ENCODE results near the gene FGF1.

Gene FGF1

GRCh38 chr5:142685418-142686209 lies at the start of gene FGF1:
TSS of gene FGF1 (minus strand) at chr5:142686090. CDS start at chr5:142614127, 71,963 bp downstream.
- intact Hi-C loops (cut with DNase I): no loop called here
- DNase-seq: peak; percentile 48 to 93 (median 64)

GRCh38 chr5:142727735-142728047 lies 41.8 kb upstream of the FGF1 start:
- no peak for DNase-seq
- intact Hi-C loops (cut with DNase I): no loop called here

GRCh38 chr5:142726188-142726731 lies 40.4 kb upstream of the FGF1 start:
- intact Hi-C loops (cut with DNase I): no loop called here
- DNase-seq: no peak

- no peak for DNase-seq
- intact Hi-C loops (cut with DNase I): no loop called here
Observed at GRCh38 chr5:142725231-142726187, 39.6 kb upstream of the FGF1 start.

- intact Hi-C loops (cut with DNase I): no loop called here
- no peak for DNase-seq
Observed at GRCh38 chr5:142724821-142725220, 38.9 kb upstream of the FGF1 start.

GRCh38 chr5:142722896-142723295 lies 37.0 kb upstream of the FGF1 start:
- intact Hi-C loops (cut with DNase I): no loop called here
- no peak for DNase-seq

GRCh38 chr5:142722146-142722545 lies 36.3 kb upstream of the FGF1 start:
- DNase-seq: no peak
- intact Hi-C loops (cut with DNase I): no loop called here

- DNase-seq: peak in 6 of 10 donors; percentile 37 to 90 (median 73)
- intact Hi-C loops (cut with DNase I): no loop called here
Observed at GRCh38 chr5:142720641-142721271, 34.9 kb upstream of the FGF1 start.

GRCh38 chr5:142719836-142720370 lies 34.0 kb upstream of the FGF1 start:
- intact Hi-C loops (cut with DNase I): no loop called here
- no peak for DNase-seq

- no peak for DNase-seq
Observed at GRCh38 chr5:142717582-142718215, 31.8 kb upstream of the FGF1 start.

GRCh38 chr5:142716963-142717362 lies 31.1 kb upstream of the FGF1 start:
- intact Hi-C loops (cut with DNase I): loop anchor here (1.0 kb wide), 2 partner anchors 163 to 171 kb away; no protein-coding TSS in a partner anchor
- peak; percentile 57 to 94 (median 70) for DNase-seq

More at GRCh38 chr5:142717582-142718215, 31.8 kb upstream of the FGF1 start:
- intact Hi-C loops (cut with DNase I): loop anchor here (1.0 kb wide), 2 partner anchors 163 to 171 kb away; no protein-coding TSS in a partner anchor

- no peak for DNase-seq
- intact Hi-C loops (cut with DNase I): no loop called here
Observed at GRCh38 chr5:142715291-142715690, 29.4 kb upstream of the FGF1 start.

GRCh38 chr5:142713121-142713706 lies 27.3 kb upstream of the FGF1 start:
- intact Hi-C loops (cut with DNase I): loop anchor here (5.0 kb wide), 2 partner anchors 56 to 59 kb away; partner anchors contain the start of gene ARHGAP26
- peak; percentile 68 to 97 (median 87) for DNase-seq

GRCh38 chr5:142703153-142703552 lies 17.3 kb upstream of the FGF1 start:
- intact Hi-C loops (cut with DNase I): no loop called here
- no peak for DNase-seq

GRCh38 chr5:142701673-142702311 lies 15.9 kb upstream of the FGF1 start:
- DNase-seq: no peak
- intact Hi-C loops (cut with DNase I): no loop called here

- intact Hi-C loops (cut with DNase I): no loop called here
Observed at GRCh38 chr5:142700566-142700965, 14.7 kb upstream of the FGF1 start.

GRCh38 chr5:142699184-142699720 lies 13.4 kb upstream of the FGF1 start:
- intact Hi-C loops (cut with DNase I): loop anchor here (1.0 to 5.0 kb wide), 3 partner anchors 44 to 547 kb away; no protein-coding TSS in a partner anchor
- peak; percentile 77 to 97 (median 92) for DNase-seq

More at GRCh38 chr5:142700566-142700965, 14.7 kb upstream of the FGF1 start:
- peak in 1 of 10 donors; percentile 35 for DNase-seq

Measured in posterior cingulate gyrus (tissue), 11 donors.